Measurements from ENCODE around the gene FOXQ1.

The FOXQ1 gene

DNA sequence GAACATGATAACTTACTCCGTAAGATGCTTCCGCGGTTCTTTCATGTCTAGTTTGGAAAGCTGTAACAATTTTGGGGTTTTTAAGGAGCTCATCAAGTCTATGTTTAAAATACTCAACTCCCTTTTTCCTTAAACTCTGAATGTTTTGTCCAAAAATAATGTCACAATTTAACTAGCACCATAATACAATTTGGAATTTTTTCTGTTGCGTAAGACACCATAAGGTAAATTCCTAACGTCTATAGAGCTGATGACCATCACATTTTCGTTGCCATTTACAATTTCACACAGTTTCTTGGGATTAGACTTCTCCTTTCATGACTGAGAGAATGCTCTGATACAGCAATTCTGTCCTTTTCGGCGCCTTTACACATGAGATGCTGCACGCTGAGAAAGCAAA is 50.7 kb downstream of the FOXQ1 start:
- TF ChIP-seq, protein P1, sequence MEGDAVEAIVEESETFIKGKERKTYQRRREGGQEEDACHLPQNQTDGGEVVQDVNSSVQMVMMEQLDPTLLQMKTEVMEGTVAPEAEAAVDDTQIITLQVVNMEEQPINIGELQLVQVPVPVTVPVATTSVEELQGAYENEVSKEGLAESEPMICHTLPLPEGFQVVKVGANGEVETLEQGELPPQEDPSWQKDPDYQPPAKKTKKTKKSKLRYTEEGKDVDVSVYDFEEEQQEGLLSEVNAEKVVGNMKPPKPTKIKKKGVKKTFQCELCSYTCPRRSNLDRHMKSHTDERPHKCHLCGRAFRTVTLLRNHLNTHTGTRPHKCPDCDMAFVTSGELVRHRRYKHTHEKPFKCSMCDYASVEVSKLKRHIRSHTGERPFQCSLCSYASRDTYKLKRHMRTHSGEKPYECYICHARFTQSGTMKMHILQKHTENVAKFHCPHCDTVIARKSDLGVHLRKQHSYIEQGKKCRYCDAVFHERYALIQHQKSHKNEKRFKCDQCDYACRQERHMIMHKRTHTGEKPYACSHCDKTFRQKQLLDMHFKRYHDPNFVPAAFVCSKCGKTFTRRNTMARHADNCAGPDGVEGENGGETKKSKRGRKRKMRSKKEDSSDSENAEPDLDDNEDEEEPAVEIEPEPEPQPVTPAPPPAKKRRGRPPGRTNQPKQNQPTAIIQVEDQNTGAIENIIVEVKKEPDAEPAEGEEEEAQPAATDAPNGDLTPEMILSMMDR (IDR thresholded peaks at IDR 0.05; ENCODE audit: low read depth, low read length), result no peak
- no peak for DNase-seq (ENCODE audit: extremely low read depth, low read depth)

- DNase-seq (ENCODE audit: extremely low read depth, low read depth), result no peak
- TF ChIP-seq, protein P1 (IDR thresholded peaks at IDR 0.05; ENCODE audit: low read depth, low read length), result no peak
These were observed 51.4 kb downstream of the FOXQ1 start for GRCh38 chr6:1363298-1363697.

DNA sequence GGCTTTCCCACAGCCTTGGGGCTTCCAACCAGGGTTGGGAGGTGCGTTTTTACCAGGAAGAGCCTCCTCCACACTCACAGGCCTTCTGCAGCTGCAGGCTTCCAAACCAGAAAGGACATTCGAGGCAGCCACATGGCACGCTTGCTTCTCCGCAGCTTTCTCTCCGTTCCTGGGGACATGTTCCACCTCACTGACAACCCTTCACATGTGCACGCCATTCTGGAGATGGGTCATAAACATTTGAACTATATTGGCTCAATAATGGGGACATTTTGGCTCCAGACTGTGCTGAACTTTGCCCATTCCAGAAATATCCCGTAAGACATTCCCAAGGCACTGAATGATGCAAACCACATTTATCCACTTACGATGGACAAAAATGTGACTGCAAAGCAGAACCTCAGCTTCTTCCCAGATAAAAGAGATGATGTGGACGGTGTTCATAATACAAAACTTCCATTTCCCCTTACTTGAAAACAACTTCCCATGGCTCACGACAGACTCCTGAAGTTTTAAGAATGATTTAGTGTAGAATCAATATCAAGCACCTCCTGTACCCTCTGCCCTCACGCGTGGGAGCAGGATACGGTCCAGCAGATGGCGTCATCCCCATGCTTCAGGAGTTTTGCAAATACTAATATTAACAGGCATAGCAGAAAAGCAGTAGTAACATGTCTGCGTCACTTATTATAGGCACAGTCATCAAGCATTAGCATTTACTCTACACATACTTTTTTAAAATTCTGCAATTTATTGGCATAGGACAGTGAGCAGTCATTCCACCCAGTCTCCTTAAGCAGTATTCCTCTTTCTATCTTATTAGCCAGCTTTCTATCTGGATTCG is 52.1 kb downstream of the FOXQ1 start:
- TF ChIP-seq, protein P1 (IDR thresholded peaks at IDR 0.05; ENCODE audit: low read depth, low read length), result peak; percentile 33
- peak; percentile 61 for DNase-seq (ENCODE audit: extremely low read depth, low read depth)

Measured in AG09319 (cell line).